ENCODE results near the gene SIT1.

The SIT1 gene

DNA sequence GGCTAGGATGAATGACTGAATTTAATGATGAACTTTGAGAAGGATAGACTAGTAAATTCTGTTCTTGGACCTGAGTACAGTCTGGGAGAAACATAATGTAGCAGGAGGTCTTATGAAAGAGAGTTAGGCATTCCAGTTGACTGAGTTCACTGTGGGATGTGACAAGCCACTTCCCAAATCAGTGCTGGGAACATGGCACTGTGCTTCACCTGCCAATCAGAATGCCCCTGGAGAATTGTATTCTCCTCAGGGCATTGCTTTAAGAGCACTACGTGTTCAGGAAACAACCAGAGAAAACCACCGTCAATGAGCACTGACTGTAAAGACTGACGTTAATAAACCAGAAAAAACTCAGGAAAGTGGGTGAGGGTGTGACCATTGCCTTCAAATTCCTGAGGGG lies 8.6 kb upstream of the SIT1 start:
- no peak for DNase-seq (ENCODE audit: extremely low read depth, low read depth)
- TF ChIP-seq, protein P1, sequence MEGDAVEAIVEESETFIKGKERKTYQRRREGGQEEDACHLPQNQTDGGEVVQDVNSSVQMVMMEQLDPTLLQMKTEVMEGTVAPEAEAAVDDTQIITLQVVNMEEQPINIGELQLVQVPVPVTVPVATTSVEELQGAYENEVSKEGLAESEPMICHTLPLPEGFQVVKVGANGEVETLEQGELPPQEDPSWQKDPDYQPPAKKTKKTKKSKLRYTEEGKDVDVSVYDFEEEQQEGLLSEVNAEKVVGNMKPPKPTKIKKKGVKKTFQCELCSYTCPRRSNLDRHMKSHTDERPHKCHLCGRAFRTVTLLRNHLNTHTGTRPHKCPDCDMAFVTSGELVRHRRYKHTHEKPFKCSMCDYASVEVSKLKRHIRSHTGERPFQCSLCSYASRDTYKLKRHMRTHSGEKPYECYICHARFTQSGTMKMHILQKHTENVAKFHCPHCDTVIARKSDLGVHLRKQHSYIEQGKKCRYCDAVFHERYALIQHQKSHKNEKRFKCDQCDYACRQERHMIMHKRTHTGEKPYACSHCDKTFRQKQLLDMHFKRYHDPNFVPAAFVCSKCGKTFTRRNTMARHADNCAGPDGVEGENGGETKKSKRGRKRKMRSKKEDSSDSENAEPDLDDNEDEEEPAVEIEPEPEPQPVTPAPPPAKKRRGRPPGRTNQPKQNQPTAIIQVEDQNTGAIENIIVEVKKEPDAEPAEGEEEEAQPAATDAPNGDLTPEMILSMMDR (IDR thresholded peaks at IDR 0.05; ENCODE audit: low read depth, low read length) = no peak

- TF ChIP-seq, protein P1 (IDR thresholded peaks at IDR 0.05; ENCODE audit: low read depth, low read length) = no peak
- no peak for DNase-seq (ENCODE audit: extremely low read depth, low read depth)
Measured at GRCh38 chr9:35658968-35659220, 8.2 kb upstream of the SIT1 start.

DNA sequence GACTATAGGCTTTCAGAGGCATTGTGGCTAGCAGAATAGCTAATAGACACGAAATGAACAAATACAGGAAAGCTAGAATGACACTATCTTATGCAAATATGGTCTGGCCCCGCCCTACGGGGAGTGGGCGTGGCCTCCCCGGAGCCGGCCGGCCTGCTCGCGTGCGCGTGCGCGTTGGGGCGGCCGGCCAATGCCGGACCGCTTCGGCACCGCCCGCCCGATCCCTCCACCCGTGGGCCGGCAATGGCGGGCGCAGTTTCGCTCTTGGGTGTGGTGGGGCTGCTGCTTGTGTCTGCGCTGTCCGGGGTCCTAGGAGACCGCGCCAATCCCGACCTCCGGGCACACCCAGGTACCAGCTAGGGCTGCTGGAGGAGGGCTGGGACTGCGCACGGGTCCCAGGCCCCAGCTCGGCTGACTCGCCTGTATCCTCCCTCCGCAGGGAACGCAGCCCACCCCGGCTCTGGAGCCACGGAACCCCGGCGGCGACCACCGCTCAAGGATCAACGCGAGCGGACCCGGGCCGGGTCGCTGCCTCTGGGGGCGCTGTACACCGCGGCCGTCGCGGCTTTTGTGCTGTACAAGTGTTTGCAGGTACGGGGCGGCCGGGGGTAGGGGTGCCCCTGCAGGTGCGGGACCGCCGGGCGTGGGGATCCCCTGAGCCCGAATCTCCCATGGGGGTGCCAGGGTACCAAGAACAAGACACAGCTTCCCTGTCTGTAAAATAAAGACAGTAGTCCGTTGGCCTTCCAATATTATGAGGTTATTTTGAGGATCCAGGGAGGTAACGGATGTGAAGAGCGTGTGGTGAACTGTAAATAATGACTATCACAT lies 7.6 kb upstream of the SIT1 start, which contains the start of gene CCDC107:
Gene CCDC107, plus strand, starts transcription at position 156 of the 831 bp plus-strand sequence. Its CDS starts 88 bp downstream, at position 244.
- TF ChIP-seq, protein P1 (IDR thresholded peaks at IDR 0.05; ENCODE audit: low read depth, low read length) = peak; percentile 44
- DNase-seq (ENCODE audit: extremely low read depth, low read depth) = peak; percentile 73

- TF ChIP-seq, protein P1 (IDR thresholded peaks at IDR 0.05; ENCODE audit: low read depth, low read length) = no peak
- peak; percentile 100 for DNase-seq (ENCODE audit: extremely low read depth, low read depth)
Measured at GRCh38 chr9:35657546-35658136, 6.9 kb upstream of the SIT1 start, which contains the start of gene RMRP. Gene RMRP, minus strand, starts transcription at chr9:35658019.

DNA sequence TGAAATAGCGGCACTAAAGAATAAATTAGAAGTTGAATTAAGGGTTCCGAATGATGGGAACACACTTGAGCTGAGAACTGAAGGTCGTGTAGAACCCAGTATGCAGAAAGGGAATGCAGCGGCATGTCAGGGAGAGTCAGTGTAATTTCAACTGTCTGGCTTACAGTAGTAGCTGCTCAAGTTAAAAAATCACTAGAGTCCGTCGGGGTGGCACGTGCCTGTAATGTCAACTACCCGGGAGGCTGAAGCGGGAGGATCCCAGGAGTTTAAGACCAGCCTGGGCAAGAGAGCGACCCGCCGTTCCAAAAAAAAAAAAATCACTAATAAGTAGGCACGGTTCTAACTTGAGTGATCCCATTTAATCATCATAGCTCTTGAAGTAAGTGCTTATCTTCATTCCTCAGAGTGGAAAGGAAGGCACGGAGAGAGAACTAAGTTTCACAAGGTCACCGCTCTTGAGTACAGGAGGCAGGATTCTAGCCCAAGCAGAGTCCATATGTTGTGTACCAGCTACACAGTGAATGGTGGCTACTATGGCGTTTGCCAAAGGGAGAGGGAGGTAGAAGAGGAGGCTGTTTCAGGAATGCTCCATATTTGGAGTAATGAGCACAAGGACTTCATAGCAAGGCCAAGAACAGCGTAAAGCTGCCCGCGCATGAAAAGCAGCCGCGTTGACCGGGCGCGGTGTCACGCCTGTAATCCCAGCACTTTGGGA lies 6.3 kb upstream of the SIT1 start:
- DNase-seq (ENCODE audit: extremely low read depth, low read depth) = no peak
- TF ChIP-seq, protein P1 (IDR thresholded peaks at IDR 0.05; ENCODE audit: low read depth, low read length) = no peak

DNA sequence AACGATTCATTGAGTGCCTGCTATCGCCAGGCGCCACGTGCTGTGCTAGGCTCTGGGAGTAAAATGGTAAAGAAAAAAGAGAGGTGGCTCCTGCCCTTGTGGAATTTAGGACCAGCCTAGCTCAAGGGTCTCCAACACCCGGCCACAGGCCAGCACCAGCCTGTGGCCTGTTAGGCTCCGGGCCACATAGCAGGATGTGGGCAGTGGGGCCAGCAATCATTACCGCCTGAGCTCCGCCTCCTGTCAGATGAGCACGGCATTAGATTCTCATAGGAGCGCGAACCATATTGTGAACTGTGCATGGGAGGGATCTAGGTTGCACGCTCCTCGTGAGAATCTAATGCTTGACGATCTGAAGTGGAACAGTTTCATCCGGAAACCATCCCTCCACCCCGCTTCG lies 5.6 kb upstream of the SIT1 start:
- TF ChIP-seq, protein P1 (IDR thresholded peaks at IDR 0.05; ENCODE audit: low read depth, low read length) = no peak
- no peak for DNase-seq (ENCODE audit: extremely low read depth, low read depth)

DNA sequence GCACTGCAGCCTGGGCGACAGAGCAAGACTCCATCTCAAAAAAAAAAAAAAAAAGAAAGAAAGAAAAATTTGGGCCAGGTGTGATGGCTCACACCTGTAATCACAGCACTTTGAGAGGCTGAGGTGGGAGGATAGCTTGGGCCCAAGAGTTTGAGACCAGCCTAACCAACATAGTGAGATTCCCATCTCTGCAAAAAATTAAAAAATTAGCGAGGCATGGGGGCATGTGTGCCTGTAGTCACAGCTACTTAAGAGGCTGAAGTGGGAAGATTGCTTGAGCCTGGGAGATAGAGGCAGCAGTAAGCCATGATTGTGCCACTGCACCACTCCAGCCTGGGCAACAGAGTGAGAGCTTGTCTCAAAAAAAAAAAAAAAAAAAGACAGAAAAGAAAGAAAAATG lies 2.9 kb upstream of the SIT1 start:
- DNase-seq (ENCODE audit: extremely low read depth, low read depth) = no peak
- TF ChIP-seq, protein P1 (IDR thresholded peaks at IDR 0.05; ENCODE audit: low read depth, low read length) = no peak
